HG03457 (cell line): ENCODE data around the gene SDK1.
"Not testable (repeated sequence)": the region's sequence is repeated elsewhere in the genome, so short reads cannot be mapped to it uniquely, and the experiment has no call there.

Experiments used
- ATAC-seq: cut with Tn5 transposase; IDR thresholded peaks from one replicate; pipeline ENCODE4 v1.9.1; 2021; ENCODE audit warnings: moderate number of reproducible peaks; ENCODE audit not compliant: unreplicated experiment

Gene SDK1

GRCh38 chr7:3705258-3705657 is 404.2 kb downstream of the SDK1 start:
- ATAC-seq, result no peak

- not testable (repeated sequence) for ATAC-seq
Measured at GRCh38 chr7:3706091-3706490, 405.0 kb downstream of the SDK1 start.

- ATAC-seq, result no peak
Measured at GRCh38 chr7:3710122-3710521, 409.1 kb downstream of the SDK1 start.

GRCh38 chr7:3710531-3710930 is 409.5 kb downstream of the SDK1 start:
- no peak for ATAC-seq

GRCh38 chr7:3712841-3713240 is 411.8 kb downstream of the SDK1 start:
- no peak for ATAC-seq

GRCh38 chr7:3721422-3721821 is 420.4 kb downstream of the SDK1 start:
- ATAC-seq, result no peak

- no peak for ATAC-seq
Measured at GRCh38 chr7:3722396-3722922, 421.4 kb downstream of the SDK1 start.

- no peak for ATAC-seq
Measured at GRCh38 chr7:3725155-3726059, 424.4 kb downstream of the SDK1 start.

GRCh38 chr7:3730276-3730675 is 429.2 kb downstream of the SDK1 start:
- no peak for ATAC-seq

GRCh38 chr7:3732395-3733005 is 431.4 kb downstream of the SDK1 start:
- ATAC-seq, result no peak

GRCh38 chr7:3733541-3734140 is 432.6 kb downstream of the SDK1 start:
- ATAC-seq, result no peak

- no peak for ATAC-seq
Measured at GRCh38 chr7:3738964-3739363, 437.9 kb downstream of the SDK1 start.

- no peak for ATAC-seq
Measured at GRCh38 chr7:3739983-3740382, 438.9 kb downstream of the SDK1 start.

- ATAC-seq, result no peak
Measured at GRCh38 chr7:3747467-3747866, 446.4 kb downstream of the SDK1 start.

GRCh38 chr7:3748389-3748788 is 447.3 kb downstream of the SDK1 start:
- ATAC-seq, result no peak

- no peak for ATAC-seq
Measured at GRCh38 chr7:3753868-3754267, 452.8 kb downstream of the SDK1 start.

GRCh38 chr7:3754493-3755341 is 453.7 kb downstream of the SDK1 start:
- ATAC-seq, result no peak

- not testable (repeated sequence) for ATAC-seq
Measured at GRCh38 chr7:3755778-3756453, 454.9 kb downstream of the SDK1 start.

GRCh38 chr7:3757059-3757458 is 456.0 kb downstream of the SDK1 start:
- no peak for ATAC-seq

GRCh38 chr7:3760651-3761050 is 459.6 kb downstream of the SDK1 start:
- no peak for ATAC-seq
